ENCODE data around the gene TOGARAM1.

- TF ChIP-seq, protein P1, sequence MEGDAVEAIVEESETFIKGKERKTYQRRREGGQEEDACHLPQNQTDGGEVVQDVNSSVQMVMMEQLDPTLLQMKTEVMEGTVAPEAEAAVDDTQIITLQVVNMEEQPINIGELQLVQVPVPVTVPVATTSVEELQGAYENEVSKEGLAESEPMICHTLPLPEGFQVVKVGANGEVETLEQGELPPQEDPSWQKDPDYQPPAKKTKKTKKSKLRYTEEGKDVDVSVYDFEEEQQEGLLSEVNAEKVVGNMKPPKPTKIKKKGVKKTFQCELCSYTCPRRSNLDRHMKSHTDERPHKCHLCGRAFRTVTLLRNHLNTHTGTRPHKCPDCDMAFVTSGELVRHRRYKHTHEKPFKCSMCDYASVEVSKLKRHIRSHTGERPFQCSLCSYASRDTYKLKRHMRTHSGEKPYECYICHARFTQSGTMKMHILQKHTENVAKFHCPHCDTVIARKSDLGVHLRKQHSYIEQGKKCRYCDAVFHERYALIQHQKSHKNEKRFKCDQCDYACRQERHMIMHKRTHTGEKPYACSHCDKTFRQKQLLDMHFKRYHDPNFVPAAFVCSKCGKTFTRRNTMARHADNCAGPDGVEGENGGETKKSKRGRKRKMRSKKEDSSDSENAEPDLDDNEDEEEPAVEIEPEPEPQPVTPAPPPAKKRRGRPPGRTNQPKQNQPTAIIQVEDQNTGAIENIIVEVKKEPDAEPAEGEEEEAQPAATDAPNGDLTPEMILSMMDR (conservative IDR thresholded peaks at IDR 0.05 in 1 of 2, IDR thresholded peaks at IDR 0.05 in 1 of 2; ENCODE audit: extremely low read depth in 1 of 2, insufficient read depth in 1 of 2, low read depth in 1 of 2, low read length in 2 of 2): no peak
- TF ChIP-seq EZH2 (IDR thresholded peaks at IDR 0.05; ENCODE audit: borderline replicate concordance, low read length): no peak
These were observed 17.9 kb upstream of the TOGARAM1 start for GRCh38 chr14:44944107-44944506.
